SK-N-SH (cell line): Measurements from ENCODE around the gene OCEL1.
"Not testable (repeated sequence)": the region's sequence is repeated elsewhere in the genome, so short reads cannot be mapped to it uniquely, and the experiment has no call there.

Experiments used
- ELF1 ChIP-seq: IDR thresholded peaks from 2 replicates; pipeline ENCODE4 v1.4.0; 2012
- EZH2phosphoT487 ChIP-seq: fragments of 200-600 bp; sonication (generic); IDR thresholded peaks from 2 replicates; pipeline ENCODE4 v1.6.1; 2017; ENCODE audit warnings: low read depth, mixed run types, mild to moderate bottlenecking, antibody characterized with exemption, moderate library complexity, borderline replicate concordance
- NRF1 ChIP-seq: IDR thresholded peaks from 2 replicates; pipeline ENCODE4 v1.6.1; 2012; ENCODE audit warnings: low read depth, mild to moderate bottlenecking, low read length
- POLR2AphosphoS5 ChIP-seq: IDR thresholded peaks from 2 replicates; pipeline ENCODE4 v1.6.1; 2012; ENCODE audit warnings: low read depth, low read length
- RCOR1 ChIP-seq: fragments of 150-350 bp; IDR thresholded peaks from 2 replicates; pipeline ENCODE4 v1.6.1; 2017; ENCODE audit warnings: antibody characterized with exemption, low read length
- TAF1 ChIP-seq: IDR thresholded peaks from 2 replicates; pipeline ENCODE4 v1.6.1; 2012; ENCODE audit warnings: low read depth, mild to moderate bottlenecking, low read length, moderate library complexity, borderline replicate concordance
- TF ChIP-seq, protein P1 (sequence below): fragments of 150-350 bp; IDR thresholded peaks from 2 replicates; pipeline ENCODE4 v1.6.1; 2017; ENCODE audit warnings: antibody characterized with exemption, low read length, low read depth, borderline replicate concordance
- TF ChIP-seq, protein P2 (sequence below): fragments of 150-350 bp; IDR thresholded peaks from 2 replicates; pipeline ENCODE4 v1.6.1; 2016; ENCODE audit warnings: mild to moderate bottlenecking, low read depth, low read length
- TF ChIP-seq, protein P3 (sequence below): IDR thresholded peaks from 2 replicates; pipeline ENCODE4 v1.6.1; 2012; ENCODE audit warnings: mild to moderate bottlenecking, low read depth, low read length, moderate library complexity
- TF ChIP-seq, protein P4 (sequence below): fragments of 200-600 bp; sonication (generic); IDR thresholded peaks from 2 replicates; pipeline ENCODE4 v1.6.1; 2017; ENCODE audit warnings: antibody characterized with exemption, mild to moderate bottlenecking, moderate library complexity
- TF ChIP-seq, protein P5 (sequence below): IDR thresholded peaks from 2 replicates; pipeline ENCODE4 v1.4.0; 2012; ENCODE audit warnings: low read depth
- TF ChIP-seq, protein P6 (sequence below): IDR thresholded peaks from 2 replicates; pipeline ENCODE4 v1.4.0; 2012; ENCODE audit warnings: low read depth, borderline replicate concordance

DNA sequence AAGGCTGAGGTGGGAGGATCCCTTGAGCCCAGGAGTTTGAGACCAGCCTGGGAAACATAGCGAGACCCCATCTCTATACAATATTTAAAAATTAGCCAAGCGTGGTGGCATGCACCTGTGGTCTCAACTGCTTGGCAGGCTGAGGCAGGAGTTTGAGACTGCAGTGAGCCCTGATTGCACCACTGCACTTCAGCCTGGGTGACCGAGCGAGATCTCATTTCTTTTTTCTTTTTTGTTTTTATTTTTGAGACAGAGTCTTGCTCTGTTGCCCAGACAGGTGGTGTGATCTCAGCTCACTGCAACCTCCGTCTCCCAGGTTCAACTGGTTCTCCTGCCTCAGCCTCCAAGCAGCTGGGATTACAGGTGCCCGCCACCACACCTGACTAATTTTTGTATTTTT is 34.3 kb upstream of the OCEL1 start:
- TF ChIP-seq, protein P1, sequence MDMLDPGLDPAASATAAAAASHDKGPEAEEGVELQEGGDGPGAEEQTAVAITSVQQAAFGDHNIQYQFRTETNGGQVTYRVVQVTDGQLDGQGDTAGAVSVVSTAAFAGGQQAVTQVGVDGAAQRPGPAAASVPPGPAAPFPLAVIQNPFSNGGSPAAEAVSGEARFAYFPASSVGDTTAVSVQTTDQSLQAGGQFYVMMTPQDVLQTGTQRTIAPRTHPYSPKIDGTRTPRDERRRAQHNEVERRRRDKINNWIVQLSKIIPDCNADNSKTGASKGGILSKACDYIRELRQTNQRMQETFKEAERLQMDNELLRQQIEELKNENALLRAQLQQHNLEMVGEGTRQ = not testable (repeated sequence)
- TF ChIP-seq ELF1, TAF1, RCOR1, POLR2AphosphoS5, NRF1, EZH2phosphoT487: not testable (repeated sequence)
- TF ChIP-seq, protein P2, sequence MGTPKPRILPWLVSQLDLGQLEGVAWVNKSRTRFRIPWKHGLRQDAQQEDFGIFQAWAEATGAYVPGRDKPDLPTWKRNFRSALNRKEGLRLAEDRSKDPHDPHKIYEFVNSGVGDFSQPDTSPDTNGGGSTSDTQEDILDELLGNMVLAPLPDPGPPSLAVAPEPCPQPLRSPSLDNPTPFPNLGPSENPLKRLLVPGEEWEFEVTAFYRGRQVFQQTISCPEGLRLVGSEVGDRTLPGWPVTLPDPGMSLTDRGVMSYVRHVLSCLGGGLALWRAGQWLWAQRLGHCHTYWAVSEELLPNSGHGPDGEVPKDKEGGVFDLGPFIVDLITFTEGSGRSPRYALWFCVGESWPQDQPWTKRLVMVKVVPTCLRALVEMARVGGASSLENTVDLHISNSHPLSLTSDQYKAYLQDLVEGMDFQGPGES = not testable (repeated sequence)
- TF ChIP-seq, protein P3, sequence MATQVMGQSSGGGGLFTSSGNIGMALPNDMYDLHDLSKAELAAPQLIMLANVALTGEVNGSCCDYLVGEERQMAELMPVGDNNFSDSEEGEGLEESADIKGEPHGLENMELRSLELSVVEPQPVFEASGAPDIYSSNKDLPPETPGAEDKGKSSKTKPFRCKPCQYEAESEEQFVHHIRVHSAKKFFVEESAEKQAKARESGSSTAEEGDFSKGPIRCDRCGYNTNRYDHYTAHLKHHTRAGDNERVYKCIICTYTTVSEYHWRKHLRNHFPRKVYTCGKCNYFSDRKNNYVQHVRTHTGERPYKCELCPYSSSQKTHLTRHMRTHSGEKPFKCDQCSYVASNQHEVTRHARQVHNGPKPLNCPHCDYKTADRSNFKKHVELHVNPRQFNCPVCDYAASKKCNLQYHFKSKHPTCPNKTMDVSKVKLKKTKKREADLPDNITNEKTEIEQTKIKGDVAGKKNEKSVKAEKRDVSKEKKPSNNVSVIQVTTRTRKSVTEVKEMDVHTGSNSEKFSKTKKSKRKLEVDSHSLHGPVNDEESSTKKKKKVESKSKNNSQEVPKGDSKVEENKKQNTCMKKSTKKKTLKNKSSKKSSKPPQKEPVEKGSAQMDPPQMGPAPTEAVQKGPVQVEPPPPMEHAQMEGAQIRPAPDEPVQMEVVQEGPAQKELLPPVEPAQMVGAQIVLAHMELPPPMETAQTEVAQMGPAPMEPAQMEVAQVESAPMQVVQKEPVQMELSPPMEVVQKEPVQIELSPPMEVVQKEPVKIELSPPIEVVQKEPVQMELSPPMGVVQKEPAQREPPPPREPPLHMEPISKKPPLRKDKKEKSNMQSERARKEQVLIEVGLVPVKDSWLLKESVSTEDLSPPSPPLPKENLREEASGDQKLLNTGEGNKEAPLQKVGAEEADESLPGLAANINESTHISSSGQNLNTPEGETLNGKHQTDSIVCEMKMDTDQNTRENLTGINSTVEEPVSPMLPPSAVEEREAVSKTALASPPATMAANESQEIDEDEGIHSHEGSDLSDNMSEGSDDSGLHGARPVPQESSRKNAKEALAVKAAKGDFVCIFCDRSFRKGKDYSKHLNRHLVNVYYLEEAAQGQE = not testable (repeated sequence)
- TF ChIP-seq, protein P4, sequence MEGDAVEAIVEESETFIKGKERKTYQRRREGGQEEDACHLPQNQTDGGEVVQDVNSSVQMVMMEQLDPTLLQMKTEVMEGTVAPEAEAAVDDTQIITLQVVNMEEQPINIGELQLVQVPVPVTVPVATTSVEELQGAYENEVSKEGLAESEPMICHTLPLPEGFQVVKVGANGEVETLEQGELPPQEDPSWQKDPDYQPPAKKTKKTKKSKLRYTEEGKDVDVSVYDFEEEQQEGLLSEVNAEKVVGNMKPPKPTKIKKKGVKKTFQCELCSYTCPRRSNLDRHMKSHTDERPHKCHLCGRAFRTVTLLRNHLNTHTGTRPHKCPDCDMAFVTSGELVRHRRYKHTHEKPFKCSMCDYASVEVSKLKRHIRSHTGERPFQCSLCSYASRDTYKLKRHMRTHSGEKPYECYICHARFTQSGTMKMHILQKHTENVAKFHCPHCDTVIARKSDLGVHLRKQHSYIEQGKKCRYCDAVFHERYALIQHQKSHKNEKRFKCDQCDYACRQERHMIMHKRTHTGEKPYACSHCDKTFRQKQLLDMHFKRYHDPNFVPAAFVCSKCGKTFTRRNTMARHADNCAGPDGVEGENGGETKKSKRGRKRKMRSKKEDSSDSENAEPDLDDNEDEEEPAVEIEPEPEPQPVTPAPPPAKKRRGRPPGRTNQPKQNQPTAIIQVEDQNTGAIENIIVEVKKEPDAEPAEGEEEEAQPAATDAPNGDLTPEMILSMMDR = not testable (repeated sequence)
- TF ChIP-seq, protein P5, sequence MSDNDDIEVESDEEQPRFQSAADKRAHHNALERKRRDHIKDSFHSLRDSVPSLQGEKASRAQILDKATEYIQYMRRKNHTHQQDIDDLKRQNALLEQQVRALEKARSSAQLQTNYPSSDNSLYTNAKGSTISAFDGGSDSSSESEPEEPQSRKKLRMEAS = not testable (repeated sequence)
- TF ChIP-seq, protein P6, sequence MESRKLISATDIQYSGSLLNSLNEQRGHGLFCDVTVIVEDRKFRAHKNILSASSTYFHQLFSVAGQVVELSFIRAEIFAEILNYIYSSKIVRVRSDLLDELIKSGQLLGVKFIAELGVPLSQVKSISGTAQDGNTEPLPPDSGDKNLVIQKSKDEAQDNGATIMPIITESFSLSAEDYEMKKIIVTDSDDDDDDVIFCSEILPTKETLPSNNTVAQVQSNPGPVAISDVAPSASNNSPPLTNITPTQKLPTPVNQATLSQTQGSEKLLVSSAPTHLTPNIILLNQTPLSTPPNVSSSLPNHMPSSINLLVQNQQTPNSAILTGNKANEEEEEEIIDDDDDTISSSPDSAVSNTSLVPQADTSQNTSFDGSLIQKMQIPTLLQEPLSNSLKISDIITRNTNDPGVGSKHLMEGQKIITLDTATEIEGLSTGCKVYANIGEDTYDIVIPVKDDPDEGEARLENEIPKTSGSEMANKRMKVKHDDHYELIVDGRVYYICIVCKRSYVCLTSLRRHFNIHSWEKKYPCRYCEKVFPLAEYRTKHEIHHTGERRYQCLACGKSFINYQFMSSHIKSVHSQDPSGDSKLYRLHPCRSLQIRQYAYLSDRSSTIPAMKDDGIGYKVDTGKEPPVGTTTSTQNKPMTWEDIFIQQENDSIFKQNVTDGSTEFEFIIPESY = not testable (repeated sequence)
